RPMI7951 (cell line): ENCODE data around the gene DIAPH3. TPM values are rescaled to one million over a fixed set of nuclear protein-coding genes. Genes with fewer than 3 reads are reported as not detected.

Experiments used
- DNase-seq: peaks from one replicate; pipeline ENCODE4 v3.0.0-alpha.2; 2012; ENCODE audit warnings: low read depth
- total RNA-seq: library from RNA; depleted of rRNA; stranded (reverse); fragments of >200 nt; shearing (Covaris generic); gene quantifications from 2 replicates; pipeline ENCODE4 v1.2.3, GENCODE V29; 2014

DIAPH3 gene
- total RNA-seq, 1 experiment from 2014 or later = 25.1 TPM

DNA sequence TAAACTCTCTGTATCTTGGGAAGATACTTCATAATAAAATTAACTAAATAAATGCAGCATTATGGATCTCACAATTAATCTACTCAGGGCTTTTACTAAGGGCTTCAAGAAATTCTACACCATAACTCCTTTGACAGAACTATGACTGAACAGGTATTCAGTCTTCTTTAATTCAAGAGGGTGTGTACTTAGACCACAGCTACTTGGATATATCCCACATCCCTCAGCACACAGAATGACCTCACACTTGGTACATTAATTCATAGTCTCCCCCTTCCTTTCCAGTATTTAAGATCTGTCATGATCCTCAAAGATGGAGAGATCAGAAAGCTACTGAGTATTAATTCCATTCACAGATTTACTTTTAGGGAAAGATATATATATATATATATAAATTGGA is 11.6 kb downstream of the DIAPH3 start:
- DNase-seq = no peak

DNA sequence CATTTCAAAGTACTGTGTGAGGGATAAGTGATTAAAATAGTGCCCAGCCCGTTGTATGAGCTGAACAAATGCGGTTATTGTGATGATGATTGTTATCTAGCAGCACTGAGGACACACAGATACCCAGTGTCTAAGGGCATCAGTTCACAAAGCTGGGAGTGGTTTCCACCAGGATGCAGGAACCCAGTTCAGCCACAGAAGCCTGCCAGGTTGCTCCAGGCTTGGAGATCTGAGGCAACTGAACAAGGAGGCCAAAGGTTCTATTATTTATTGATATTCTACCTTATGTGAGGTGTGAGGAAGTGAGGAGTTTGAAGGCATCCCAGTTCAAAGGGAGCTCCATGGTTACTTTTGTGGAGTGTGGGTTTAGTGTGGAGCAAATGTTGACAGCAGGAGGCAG is 13.2 kb downstream of the DIAPH3 start:
- DNase-seq = no peak

- DNase-seq = no peak
Observed at GRCh38 chr13:60148918-60149317, 14.8 kb downstream of the DIAPH3 start.

DNA sequence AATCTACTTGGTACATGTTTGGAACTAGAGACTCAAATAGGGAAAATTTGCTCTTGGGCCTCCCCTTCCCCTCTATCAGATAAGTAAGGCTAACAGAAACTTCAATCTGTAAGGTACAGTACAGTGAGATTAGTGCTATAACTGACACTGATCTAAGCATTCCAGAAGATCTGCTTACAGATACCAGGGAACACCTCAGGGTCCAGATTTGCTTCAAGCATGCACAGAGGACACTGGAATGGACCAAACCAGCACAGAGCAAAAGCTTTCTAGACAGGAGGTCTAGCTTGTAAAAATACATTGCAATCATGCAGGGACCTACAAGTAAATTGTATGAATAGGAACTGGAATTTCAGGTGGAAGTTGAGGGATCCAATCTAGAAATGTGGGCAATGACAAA is 16.4 kb downstream of the DIAPH3 start:
- no peak for DNase-seq

GRCh38 chr13:60146471-60146870 is 17.3 kb downstream of the DIAPH3 start:
- DNase-seq = no peak

- no peak for DNase-seq
Observed at GRCh38 chr13:60143775-60144174, 20.0 kb downstream of the DIAPH3 start.

- no peak for DNase-seq
Observed at GRCh38 chr13:60139272-60139671, 24.5 kb downstream of the DIAPH3 start.

DNA sequence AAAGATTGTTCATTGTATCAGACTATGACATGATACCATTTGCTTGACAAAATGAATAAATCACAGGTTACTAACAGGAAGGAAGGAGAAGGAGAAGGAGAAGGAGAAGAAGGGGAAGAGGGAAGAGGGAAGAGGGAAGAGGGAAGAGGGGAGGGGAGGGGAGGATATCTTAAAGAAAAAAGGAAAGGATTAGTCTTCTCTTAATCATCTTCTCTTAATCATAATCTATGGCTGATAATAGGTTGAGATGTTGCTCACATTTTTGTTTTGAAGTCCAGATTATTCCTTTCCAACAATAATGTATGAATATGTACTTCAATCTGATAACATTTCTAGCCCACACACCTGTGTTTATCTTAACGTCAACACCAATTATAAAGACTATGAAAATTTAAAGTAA is 25.1 kb downstream of the DIAPH3 start:
- DNase-seq = no peak

GRCh38 chr13:60137911-60138560 is 25.7 kb downstream of the DIAPH3 start:
- DNase-seq = no peak

DNA sequence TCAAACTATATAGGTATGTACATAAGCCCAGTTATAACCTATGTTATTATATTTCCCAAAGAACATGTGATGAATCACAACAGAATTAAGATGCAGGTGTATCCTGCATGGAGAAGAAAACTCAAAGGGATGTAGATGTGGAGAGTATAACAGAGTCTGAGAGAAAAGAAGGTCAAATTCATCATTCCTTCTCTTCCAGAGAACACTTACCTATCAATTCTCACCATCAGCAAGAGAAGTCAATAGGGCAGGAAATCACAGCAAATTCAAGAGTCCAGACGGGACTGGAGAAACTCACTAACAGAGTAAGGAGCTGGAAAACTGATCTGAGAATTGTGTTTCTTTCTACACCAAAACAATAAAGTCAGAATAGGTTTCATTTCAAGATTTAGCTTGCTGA is 28.4 kb downstream of the DIAPH3 start:
- no peak for DNase-seq

DNA sequence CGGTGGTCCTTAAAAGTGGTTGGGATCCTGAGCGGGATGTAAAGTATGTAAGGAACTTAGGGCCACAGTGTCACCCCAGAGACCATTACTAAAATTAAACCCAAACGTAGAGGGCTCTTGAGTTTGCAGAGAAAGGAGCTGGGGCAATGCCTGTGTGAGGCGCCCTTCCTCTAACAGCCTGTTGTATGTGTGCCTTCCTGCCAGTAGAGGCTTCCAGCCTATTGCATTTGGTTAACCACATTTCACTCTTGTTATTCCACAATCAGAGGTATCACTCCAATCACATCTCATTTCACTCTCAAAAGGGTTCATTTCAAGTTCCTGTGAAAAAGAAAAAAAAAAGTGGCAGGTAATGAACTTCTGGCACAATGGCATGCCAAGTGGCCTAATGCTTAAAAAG is 29.4 kb downstream of the DIAPH3 start:
- DNase-seq = peak; percentile 14

GRCh38 chr13:60121337-60121687 is 42.4 kb downstream of the DIAPH3 start:
- no peak for DNase-seq

DNA sequence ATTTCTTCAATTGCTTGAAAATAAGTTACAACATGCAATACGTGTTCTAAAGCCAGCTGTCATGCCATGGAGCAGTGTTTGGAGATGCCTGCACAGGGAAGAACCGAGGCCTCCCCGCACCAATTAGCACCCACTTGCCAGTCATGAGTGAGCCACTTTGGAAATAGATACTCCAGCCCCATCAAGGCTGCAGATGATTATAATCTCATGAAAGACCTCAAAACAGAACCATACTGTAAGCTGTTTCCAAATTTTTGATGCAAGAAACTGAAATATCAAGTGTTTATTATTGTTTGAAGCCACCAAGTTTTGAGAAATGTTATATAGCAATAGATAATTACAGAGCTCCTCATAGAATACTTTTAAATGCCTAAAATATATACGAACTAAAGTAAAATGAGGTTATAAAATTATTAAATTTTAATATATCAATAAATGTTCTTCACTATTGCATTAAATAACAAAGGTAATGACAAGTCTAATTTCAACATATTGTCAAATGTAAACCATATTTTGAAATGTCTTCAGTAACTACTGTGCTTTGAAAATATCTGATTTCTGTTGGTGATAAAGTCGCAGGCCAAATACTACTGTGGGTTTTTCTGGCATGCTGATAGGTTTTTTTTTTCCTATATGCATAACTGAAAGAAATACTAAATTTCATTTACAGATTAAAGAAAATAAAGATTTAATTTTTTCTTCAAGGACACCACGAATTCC is 43.0 kb downstream of the DIAPH3 start:
- no peak for DNase-seq

GRCh38 chr13:60118696-60119400 is 44.9 kb downstream of the DIAPH3 start:
- DNase-seq = no peak

DNA sequence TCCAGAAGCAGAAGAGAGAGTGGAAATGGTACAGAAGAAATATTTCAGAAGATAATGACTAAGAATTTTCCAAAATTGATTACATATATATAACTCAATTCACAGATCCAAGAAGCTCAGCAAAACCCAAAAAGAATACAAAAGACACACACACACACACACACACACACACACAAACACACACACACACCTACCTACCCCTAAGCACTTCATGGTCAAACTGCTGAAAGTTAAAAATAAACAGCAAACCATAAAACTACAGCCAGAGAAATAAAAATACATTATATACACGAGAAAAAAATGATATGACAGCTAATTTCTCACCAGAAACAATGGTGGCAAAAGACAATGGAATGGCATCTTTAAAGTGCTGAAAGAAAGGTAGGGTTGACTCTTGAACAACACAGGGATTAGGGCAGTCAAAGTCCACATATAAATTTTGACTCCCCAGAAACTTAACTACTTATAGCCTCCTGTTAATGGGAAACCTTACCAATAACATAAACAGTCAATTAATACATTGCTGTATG is 49.2 kb downstream of the DIAPH3 start:
- DNase-seq = no peak

GRCh38 chr13:60112771-60113170 is 51.0 kb downstream of the DIAPH3 start:
- no peak for DNase-seq

DNA sequence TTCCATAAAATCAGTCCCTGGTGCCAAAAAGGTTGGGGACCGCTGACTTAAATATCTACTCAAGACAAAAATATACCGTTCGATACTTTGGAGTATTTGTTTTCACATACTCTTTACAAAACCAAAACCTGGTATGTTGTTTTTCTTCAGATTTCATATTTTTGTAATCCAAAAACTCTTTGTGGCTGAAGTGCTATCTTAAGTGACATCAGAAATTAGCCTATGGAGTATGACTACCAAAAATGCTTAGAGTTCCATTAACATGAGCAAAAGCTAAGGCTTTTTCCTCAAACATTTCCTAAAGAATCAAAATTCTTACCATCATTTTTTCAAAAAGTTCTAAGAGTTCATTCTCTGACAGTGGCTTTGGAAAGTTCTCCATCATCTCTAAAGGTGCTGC is 52.0 kb downstream of the DIAPH3 start:
- no peak for DNase-seq

DNA sequence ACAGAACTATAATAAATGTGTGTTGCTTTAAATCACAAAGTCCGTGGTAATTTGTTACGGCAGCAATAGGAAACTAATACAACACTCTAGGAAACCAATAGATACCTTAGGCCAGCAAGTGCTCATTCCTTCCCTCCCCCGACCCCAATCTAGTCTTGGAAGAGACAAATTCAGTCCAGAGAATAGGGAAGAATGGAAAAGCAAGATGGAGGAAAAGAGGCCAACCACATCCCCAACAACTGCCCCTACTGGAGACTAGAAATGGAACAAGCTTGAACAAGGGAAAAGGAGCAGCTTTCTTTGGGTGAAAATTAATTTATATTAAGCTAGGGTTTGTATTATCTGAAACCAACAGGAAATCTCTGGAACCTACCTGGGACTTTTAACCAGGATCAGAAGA is 54.4 kb downstream of the DIAPH3 start:
- DNase-seq = no peak

DNA sequence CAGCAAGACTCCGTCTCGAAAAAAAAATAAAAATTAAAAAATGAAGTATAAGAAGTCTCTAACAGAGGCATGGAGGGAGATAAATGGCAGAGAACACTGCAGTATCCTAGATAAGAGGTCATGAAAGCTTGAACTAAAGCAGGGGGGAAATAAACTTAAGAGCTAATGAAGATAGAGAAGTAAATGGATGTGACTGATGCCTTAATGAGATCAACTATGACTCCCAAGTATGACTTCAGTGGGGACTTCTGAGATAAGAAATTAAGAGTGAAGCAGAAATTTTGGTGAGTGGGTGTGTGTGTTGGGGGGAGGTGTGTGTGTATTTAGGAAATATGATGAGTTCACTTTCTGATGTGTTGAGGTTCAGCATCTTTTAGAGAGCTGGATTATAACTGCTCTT is 55.1 kb downstream of the DIAPH3 start:
- no peak for DNase-seq

DNA sequence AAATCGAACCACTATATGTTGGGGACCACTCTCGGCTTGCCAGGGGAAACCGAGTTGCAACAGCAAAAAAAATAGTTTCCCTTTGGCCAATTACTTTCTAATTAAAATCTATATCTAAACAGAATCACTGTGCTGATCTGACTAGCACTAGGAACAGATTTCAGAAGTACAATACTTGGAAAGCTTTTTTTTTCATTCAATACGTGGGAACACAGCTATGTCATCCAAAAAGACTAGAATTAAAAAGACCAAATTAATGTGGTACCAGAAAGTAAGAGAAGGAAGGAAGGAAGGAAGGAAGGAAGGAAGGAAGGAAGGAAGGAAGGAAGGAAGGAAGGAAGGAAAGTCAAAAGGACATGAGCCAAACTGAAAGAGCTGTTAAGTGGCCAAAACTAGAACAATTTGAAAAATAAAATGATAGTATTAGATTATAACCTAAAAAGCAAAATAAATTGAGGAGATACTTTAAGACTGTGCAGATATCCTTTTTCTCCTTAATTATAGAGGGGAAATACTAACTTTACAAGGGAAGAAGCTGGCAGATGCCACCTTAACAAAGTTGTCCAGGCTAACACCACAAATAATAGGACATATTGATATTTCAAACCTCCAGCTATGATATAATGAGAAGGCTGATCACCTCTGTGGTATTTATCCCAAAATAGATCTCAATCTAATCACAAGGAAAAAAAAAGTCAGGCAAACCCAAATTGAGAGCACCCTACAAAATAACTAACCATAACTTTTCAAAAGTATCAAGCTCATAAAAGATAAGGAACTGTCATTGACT is 63.9 kb downstream of the DIAPH3 start:
- DNase-seq = no peak

GRCh38 chr13:60095300-60095699 is 68.4 kb downstream of the DIAPH3 start:
- DNase-seq = no peak
